Stimulated activated CD4-positive, alpha-beta T cell treated with anti-CD3 and anti-CD28 coated beads, Interleukin-2, amount 100 ng/mL, for 24 hours (primary cell): ENCODE measurements around the gene ADGRA3.

Experiments
- DNase-seq, 2 donors: peaks; one replicate each; pipeline ENCODE4 v3.0.0-alpha.2; 2020

Gene ADGRA3

DNA sequence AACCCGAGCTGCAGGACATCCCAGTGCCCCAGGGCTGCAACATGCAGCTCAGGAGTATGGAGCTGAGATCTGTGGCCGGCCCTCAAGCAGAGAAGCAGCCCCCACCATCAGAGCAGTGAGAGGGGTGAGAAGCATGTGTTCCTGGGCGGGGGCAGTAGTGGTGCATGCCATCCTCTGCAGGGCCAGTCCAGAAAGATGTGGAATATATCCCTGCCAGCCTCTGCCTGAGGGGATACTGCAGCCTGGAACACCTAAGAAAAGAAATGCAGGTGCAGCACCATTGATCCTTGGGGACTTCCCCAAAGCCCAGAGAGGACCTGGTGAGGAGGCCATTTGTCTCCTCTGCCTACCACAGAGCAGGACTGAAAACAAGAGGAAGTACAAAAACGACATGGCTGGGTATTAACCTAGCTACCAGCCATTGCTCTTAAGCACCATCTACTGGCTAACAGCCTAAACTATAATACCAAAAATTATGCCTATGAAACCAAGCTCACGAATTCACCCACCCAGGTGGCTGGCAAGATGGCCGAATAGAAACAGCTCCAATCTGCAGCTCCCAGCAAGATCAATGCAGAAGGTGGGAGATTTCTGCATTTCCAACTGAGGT is 158.8 kb downstream of the ADGRA3 start:
- no peak for DNase-seq

- no peak for DNase-seq
Measured at GRCh38 chr4:22348410-22348809, 167.5 kb downstream of the ADGRA3 start.

GRCh38 chr4:22345678-22346077 is 170.2 kb downstream of the ADGRA3 start:
- DNase-seq: no peak

DNA sequence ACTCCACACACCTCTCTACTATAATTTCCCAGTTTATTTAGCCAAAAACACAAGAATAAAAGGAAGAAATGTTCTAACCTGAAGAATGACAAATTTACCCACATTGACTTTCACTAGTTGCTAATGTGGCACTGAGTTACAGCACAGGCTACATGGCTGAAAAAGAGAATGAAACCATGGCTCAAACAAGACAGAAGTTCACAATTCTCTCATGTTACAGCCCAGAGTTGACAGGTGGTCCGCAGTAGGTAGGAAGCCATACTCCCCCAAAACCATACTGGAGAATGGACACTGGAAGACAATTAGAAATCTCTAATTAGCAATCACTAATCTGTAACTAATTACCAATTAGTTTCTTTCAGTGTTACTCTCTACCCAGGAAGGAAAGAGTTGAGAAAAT is 170.8 kb downstream of the ADGRA3 start:
- no peak for DNase-seq

DNA sequence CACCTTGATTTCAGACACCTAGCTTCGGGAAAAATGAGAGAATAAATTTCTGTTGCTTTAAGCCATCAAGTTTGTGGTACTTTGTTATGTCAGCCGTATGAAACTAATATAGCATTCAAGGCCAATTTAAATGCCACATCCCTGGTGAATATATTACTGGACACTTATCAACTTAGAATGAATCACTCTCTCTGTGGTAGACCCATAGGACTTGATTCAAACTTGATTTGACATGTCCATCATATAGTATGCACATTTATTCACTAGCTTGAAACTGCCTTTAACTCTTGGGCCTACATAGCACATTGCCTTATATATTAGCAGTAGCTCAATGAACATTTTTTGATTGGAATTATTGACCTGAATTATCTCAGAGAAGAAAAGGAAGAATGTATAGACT is 172.3 kb downstream of the ADGRA3 start:
- no peak for DNase-seq

GRCh38 chr4:22339491-22339890 is 176.4 kb downstream of the ADGRA3 start:
- DNase-seq: no peak

GRCh38 chr4:22338796-22339195 is 177.1 kb downstream of the ADGRA3 start:
- no peak for DNase-seq
